Sigmoid colon (tissue), 7 donors: Measurements from ENCODE around the gene CISD3. TPM values are rescaled to one million over a fixed set of nuclear protein-coding genes. Genes with fewer than 3 reads are reported as not detected.

Experiments used
- DNase-seq: peaks from one replicate; pipeline ENCODE4 v3.0.0-alpha.2; 2019
- H3K27ac ChIP-seq, 4 donors: fragments of 200-600 bp; sonication (generic); one replicate each; pipeline ENCODE4 v1.5.1; 2016 to 2019; ENCODE audit warnings: mild to moderate bottlenecking in 1 of 4
- H3K27me3 ChIP-seq, 3 donors: fragments of 200-600 bp; sonication (generic); one replicate each; pipeline ENCODE4 v1.5.1; 2019; ENCODE audit warnings: mild to moderate bottlenecking in 1 of 3
- H3K36me3 ChIP-seq, 4 donors: fragments of 200-600 bp; sonication (generic); one replicate each; pipeline ENCODE4 v1.5.1; 2016 to 2019
- H3K4me1 ChIP-seq, 4 donors: fragments of 200-600 bp; sonication (generic); one replicate each; pipeline ENCODE4 v1.5.1; 2017 to 2019
- H3K4me3 ChIP-seq, 4 donors: fragments of 200-600 bp; sonication (generic); one replicate each; pipeline ENCODE4 v1.5.1; 2017 to 2019; ENCODE audit warnings: mild to moderate bottlenecking in 2 of 4, moderate library complexity in 1 of 4
- H3K9me3 ChIP-seq, 4 donors: fragments of 200-600 bp in 3 of 4; sonication (generic) in 3 of 4; one replicate each; pipeline versions ENCODE4 v1.5.1 to v1.6.1; 2013 to 2019
- CTCF ChIP-seq, 4 experiments: fragments of 450-650 bp in 3 of 4; fragments of 200-600 bp in 1 of 4; IDR thresholded peaks; one replicate each; pipeline ENCODE4 v1.5.1; 2016 to 2019; ENCODE audit warnings: antibody characterized with exemption in 4 of 4, mild to moderate bottlenecking in 3 of 4, moderate library complexity in 2 of 4
- EP300 ChIP-seq, 4 donors: sonication (generic); formaldehyde crosslinking; IDR thresholded peaks; one replicate each; pipeline ENCODE4 v1.6.1; 2017; ENCODE audit warnings: antibody characterized with exemption in 4 of 4
- POLR2A ChIP-seq, 2 donors: fragments of 450-650 bp; IDR thresholded peaks; one replicate each; pipeline ENCODE4 v1.6.1; 2016; ENCODE audit warnings: antibody characterized with exemption in 2 of 2, mild to moderate bottlenecking in 2 of 2, moderate library complexity in 2 of 2
- POLR2AphosphoS5 ChIP-seq, 4 donors: sonication (generic); formaldehyde crosslinking; IDR thresholded peaks; one replicate each; pipeline ENCODE4 v1.6.1; 2017; ENCODE audit warnings: antibody characterized with exemption in 4 of 4
- WGBS, 2 donors: extraction: QIAGEN DNeasy Blood & Tissue Kit; methylation state at CpG; one replicate each; pipeline ENCODE4 v1.1.7; 2013; 5-methylcytosine and 5-hydroxymethylcytosine counted together
- intact Hi-C: fragments of 100-400 bp; cut with DNase I; formaldehyde crosslinking; loops from one replicate; pipeline ENCODE4 v1.15.1; 2023
- polyA plus RNA-seq, 3 donors: library from polyadenylated mRNA; stranded (reverse); fragments of 200-250 nt; gene quantifications; one replicate each; pipeline ENCODE4 v1.2.3, GENCODE V29; 2013
- total RNA-seq, 4 donors: library from RNA; depleted of rRNA; stranded (reverse); fragments of >200 nt; gene quantifications; one replicate each; pipeline ENCODE4 v1.1.0, GENCODE V29; 2016
- donor health status: healthy with polysubstance abuse.
- donor health status: Bipolar disorder and iron deficiency.
- donor health status: healthy.

Gene CISD3
- total and polyA plus RNA-seq, 7 donors: 9.2 to 115 (median 19.3) TPM

GRCh38 chr17:38741921-38742410 lies 11.8 kb downstream of the CISD3 start:
- Histone ChIP-seq H3K4me3 (no peak overlapping the region), H3K27me3 (no peaks in the 10 kb centered on the region), H3K27ac (peak overlapping the region; percentile 80 to 88 (median 85)), H3K9me3 (no peaks in the 10 kb centered on the region), H3K36me3 (peaks cover 0 to 32% (median 9%) of the 10 kb centered on the region in 4 donors), H3K4me1 (peaks cover 0 to 56% (median 38%) of the 10 kb centered on the region in 4 donors)
- DNase-seq: peak; percentile 82
- no peak for TF ChIP-seq POLR2AphosphoS5 (IDR thresholded peaks at IDR 0.05)
- no peak for TF ChIP-seq CTCF (IDR thresholded peaks at IDR 0.05)
- 6 to 51% methylated on average over 7 of the region's 7 CpGs for WGBS, 2 donors
- intact Hi-C loops: no loop called here

GRCh38 chr17:38742411-38743308 lies 12.5 kb downstream of the CISD3 start:
- Histone ChIP-seq H3K4me3 (no peak overlapping the region), H3K36me3 (peaks cover 0 to 25% (median 9%) of the 10 kb centered on the region in 4 donors), H3K9me3 (no peaks in the 10 kb centered on the region), H3K4me1 (peaks cover 0 to 60% (median 45%) of the 10 kb centered on the region in 4 donors), H3K27ac (peak overlapping the region; percentile 80 to 88 (median 85)), H3K27me3 (peaks cover 0 to 5% (median 0%) of the 10 kb centered on the region in 3 donors)
- WGBS, 2 donors: 12 to 50% methylated on average over 22 of the region's 22 CpGs
- DNase-seq: peak; percentile 84
- intact Hi-C loops: no loop called here
- TF ChIP-seq EP300 (IDR thresholded peaks at IDR 0.05) (peak in 1 of 4 donors; percentile 25), POLR2AphosphoS5 (IDR thresholded peaks at IDR 0.05) (peak; percentile 23 to 75 (median 62)), POLR2A (IDR thresholded peaks at IDR 0.05) (no peak)

- Histone ChIP-seq H3K27ac (peak overlapping the region; percentile 80 to 88 (median 85)), H3K27me3 (peaks cover 0 to 15% (median 0%) of the 10 kb centered on the region in 3 donors), H3K9me3 (no peaks in the 10 kb centered on the region), H3K4me1 (peaks cover 0 to 64% (median 54%) of the 10 kb centered on the region in 4 donors), H3K36me3 (peaks cover 0 to 15% (median 6%) of the 10 kb centered on the region in 4 donors), H3K4me3 (no peak overlapping the region)
- DNase-seq: no peak
- intact Hi-C loops: no loop called here
- 35 to 70% methylated on average over 4 of the region's 4 CpGs for WGBS, 2 donors
- no peak for TF ChIP-seq CTCF (IDR thresholded peaks at IDR 0.05)
- TF ChIP-seq POLR2AphosphoS5 (IDR thresholded peaks at IDR 0.05): no peak
- no peak for TF ChIP-seq EP300 (IDR thresholded peaks at IDR 0.05)
- TF ChIP-seq POLR2A (IDR thresholded peaks at IDR 0.05): no peak
Measured at GRCh38 chr17:38743556-38744171, 13.5 kb downstream of the CISD3 start.

GRCh38 chr17:38745545-38745944 lies 15.4 kb downstream of the CISD3 start:
- no peaks in the 10 kb centered on the region for H3K9me3 ChIP-seq
- peaks cover 0 to 26% (median 0%) of the 10 kb centered on the region in 3 donors for H3K27me3 ChIP-seq
- intact Hi-C loops: no loop called here
- peak overlapping the region in 3 of 4 donors; percentile 86 to 94 (median 89) for H3K27ac ChIP-seq
- 48 to 61% methylated on average over 4 of the region's 4 CpGs for WGBS, 2 donors
- TF ChIP-seq CTCF (IDR thresholded peaks at IDR 0.05) (no peak), POLR2AphosphoS5 (IDR thresholded peaks at IDR 0.05) (no peak), EP300 (IDR thresholded peaks at IDR 0.05) (no peak), POLR2A (IDR thresholded peaks at IDR 0.05) (no peak)
- no peaks in the 10 kb centered on the region for H3K36me3 ChIP-seq
- DNase-seq: no peak
- H3K4me1 ChIP-seq: peaks cover 0 to 81% (median 72%) of the 10 kb centered on the region in 4 donors
- H3K4me3 ChIP-seq: no peak overlapping the region
